ENCODE data around the gene SLA2. TPM values are rescaled to one million over a fixed set of nuclear protein-coding genes. Genes with fewer than 3 reads are reported as not detected.

The SLA2 gene
- total RNA-seq, 1 donor from 2014 or later: 0.67 TPM

DNA sequence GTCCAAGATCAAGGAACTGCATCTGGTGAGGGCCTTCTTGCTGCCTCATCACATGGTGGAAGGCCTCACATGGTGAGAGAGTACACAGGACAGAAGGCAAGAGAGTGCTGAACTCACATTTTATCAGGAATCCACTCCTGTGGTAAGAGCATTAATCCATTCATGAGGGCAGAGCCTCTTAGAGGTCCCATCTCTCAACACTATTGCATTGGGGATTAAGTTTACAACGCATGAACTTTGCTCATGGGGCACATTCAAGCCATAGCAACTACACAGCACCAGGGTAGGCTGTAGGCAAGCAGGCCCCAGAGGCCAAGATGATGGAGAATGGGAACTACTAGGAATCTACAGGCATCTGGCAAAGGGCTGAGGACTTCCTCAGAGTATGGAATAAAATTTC, 82.6 kb downstream of the SLA2 start:
- peaks cover 2% of the 10 kb centered on the region for H3K9me3 Mint-ChIP-seq
- no peaks in the 10 kb centered on the region for H3K27me3 Mint-ChIP-seq
- CTCF ChIA-PET: interaction anchor here (1.3 kb wide), 1 partner anchor 42 kb away, joined by 3 read pairs; the partner anchor contains the start of gene RAB5IF
- no peaks in the 10 kb centered on the region for H3K36me3 Mint-ChIP-seq (ENCODE audit: low read depth)
- intact Hi-C loops (cut with micrococcal nuclease): no loop called here
- TF ChIP-seq, protein P1, sequence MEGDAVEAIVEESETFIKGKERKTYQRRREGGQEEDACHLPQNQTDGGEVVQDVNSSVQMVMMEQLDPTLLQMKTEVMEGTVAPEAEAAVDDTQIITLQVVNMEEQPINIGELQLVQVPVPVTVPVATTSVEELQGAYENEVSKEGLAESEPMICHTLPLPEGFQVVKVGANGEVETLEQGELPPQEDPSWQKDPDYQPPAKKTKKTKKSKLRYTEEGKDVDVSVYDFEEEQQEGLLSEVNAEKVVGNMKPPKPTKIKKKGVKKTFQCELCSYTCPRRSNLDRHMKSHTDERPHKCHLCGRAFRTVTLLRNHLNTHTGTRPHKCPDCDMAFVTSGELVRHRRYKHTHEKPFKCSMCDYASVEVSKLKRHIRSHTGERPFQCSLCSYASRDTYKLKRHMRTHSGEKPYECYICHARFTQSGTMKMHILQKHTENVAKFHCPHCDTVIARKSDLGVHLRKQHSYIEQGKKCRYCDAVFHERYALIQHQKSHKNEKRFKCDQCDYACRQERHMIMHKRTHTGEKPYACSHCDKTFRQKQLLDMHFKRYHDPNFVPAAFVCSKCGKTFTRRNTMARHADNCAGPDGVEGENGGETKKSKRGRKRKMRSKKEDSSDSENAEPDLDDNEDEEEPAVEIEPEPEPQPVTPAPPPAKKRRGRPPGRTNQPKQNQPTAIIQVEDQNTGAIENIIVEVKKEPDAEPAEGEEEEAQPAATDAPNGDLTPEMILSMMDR (IDR thresholded peaks at IDR 0.05): no peak
- ATAC-seq (ENCODE audit: low read depth) (no peak), DNase-seq (no peak)
- POLR2A ChIA-PET: no interaction called here
- no peak overlapping the region for H3K27ac Mint-ChIP-seq
- no peaks in the 10 kb centered on the region for H3K4me1 Mint-ChIP-seq
- no peak overlapping the region for H3K4me3 Mint-ChIP-seq

DNA sequence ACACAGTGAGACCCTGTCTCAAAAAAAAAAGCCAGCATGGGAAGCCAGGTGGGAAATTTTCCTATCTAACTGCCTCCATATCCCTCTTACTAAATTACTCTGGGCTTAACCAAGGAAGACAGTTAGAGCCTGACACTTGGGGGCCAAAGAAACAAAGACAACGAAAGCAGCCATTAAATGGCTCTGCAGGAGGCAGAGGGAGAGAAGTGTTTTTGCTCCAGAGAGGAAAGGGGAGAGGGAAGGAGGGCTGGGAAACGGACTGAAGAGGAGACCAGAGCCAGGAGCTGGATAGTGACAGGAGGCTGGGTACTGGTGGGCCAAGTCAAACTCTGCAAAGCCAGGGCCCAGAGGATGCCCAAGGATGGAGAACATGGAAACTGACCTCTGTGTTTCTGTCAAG, 83.3 kb downstream of the SLA2 start:
- CTCF ChIA-PET: interaction anchor here (1.3 kb wide), 1 partner anchor 43 kb away, joined by 3 read pairs; the partner anchor contains the start of gene RAB5IF
- Mint-ChIP-seq H3K4me3 (no peak overlapping the region), H3K27me3 (no peaks in the 10 kb centered on the region), H3K27ac (no peak overlapping the region), H3K4me1 (no peaks in the 10 kb centered on the region), H3K36me3 (ENCODE audit: low read depth) (no peaks in the 10 kb centered on the region), H3K9me3 (peaks cover 2% of the 10 kb centered on the region)
- POLR2A ChIA-PET: interaction anchor here (0.6 kb wide), 1 partner anchor 1163 kb away, joined by 4 read pairs; no protein-coding TSS in a partner anchor
- intact Hi-C loops (cut with micrococcal nuclease): no loop called here
- TF ChIP-seq, protein P1 (IDR thresholded peaks at IDR 0.05): no peak
- ATAC-seq (ENCODE audit: low read depth): no peak
- no peak for DNase-seq

Other genes with a start within 250 kb of the SLA2 start
- 5.4 and 8.0 TPM in 2 replicates for gene MYL9, start 104.7 kb downstream of the SLA2 start, total RNA-seq
- 40.8 and 43.8 TPM in 2 replicates for gene TGIF2, start 72.6 kb downstream of the SLA2 start, total RNA-seq
- gene RAB5IF, start 40.4 kb downstream of the SLA2 start, total RNA-seq: 54.9 and 55.7 TPM in 2 replicates
- 20.8 and 21.4 TPM in 2 replicates for gene NDRG3, start 99.9 kb upstream of the SLA2 start, total RNA-seq
- 11.2 and 14.0 TPM in 2 replicates for gene DSN1, start 127.6 kb upstream of the SLA2 start, total RNA-seq
- gene TLDC2, start 229.9 kb upstream of the SLA2 start, total RNA-seq: not detected in 2 replicates